Thoracic aorta (tissue), 2 donors: Measurements from ENCODE around the gene NRSN1. TPM values are rescaled to one million over a fixed set of nuclear protein-coding genes. Genes with fewer than 3 reads are reported as not detected.

ENCODE experiments used
- ATAC-seq: fragments of 150-250 bp; one replicate; pipeline ENCODE4 v1.8.0; 2017; ENCODE audit warnings: low read depth; ENCODE audit not compliant: insufficient number of reproducible peaks, low FRiP score
- DNase-seq: peaks from one replicate; pipeline ENCODE4 v3.0.0-alpha.2; 2020; ENCODE audit warnings: low spot score
- H3K27ac ChIP-seq, 2 donors: fragments of 200-600 bp; sonication (generic); 1 replicate in 1 of 2; 2 replicates in 1 of 2; pipeline ENCODE4 v1.5.1; 2016; ENCODE audit warnings: mild to moderate bottlenecking in 2 of 2, moderate library complexity in 2 of 2
- H3K27me3 ChIP-seq: fragments of 200-600 bp; sonication (generic); replicated peaks from 2 replicates; pipeline ENCODE4 v1.6.0; 2016; ENCODE audit warnings: mild to moderate bottlenecking; ENCODE audit not compliant: insufficient read depth
- H3K36me3 ChIP-seq: fragments of 200-600 bp; sonication (generic); one replicate; pipeline ENCODE4 v1.5.1; 2016
- H3K4me1 ChIP-seq, 2 donors: fragments of 200-600 bp; sonication (generic); 1 replicate in 1 of 2; 2 replicates in 1 of 2; pipeline versions ENCODE4 v1.5.1 to v1.6.0; 2016; ENCODE audit warnings: low read depth in 2 of 2, mild to moderate bottlenecking in 1 of 2; ENCODE audit not compliant: control insufficient read depth in 1 of 2
- H3K4me3 ChIP-seq: fragments of 200-600 bp; sonication (generic); 2 replicates; pipeline ENCODE4 v1.5.1; 2016; ENCODE audit warnings: mild to moderate bottlenecking
- H3K9me3 ChIP-seq: fragments of 200-600 bp; sonication (generic); 2 replicates; pipeline ENCODE4 v1.5.1; 2016
- CTCF ChIP-seq: fragments of 200-600 bp; sonication (generic); IDR thresholded peaks from one replicate; pipeline ENCODE4 v1.5.1; 2019; ENCODE audit warnings: antibody characterized with exemption
- total RNA-seq, 2 donors: library from RNA; depleted of rRNA; stranded (reverse); fragments of >200 nt; gene quantifications; one replicate each; pipeline versions ENCODE4 v1.1.0 to v1.2.3, GENCODE V29; 2016

Gene NRSN1
- total RNA-seq, 2 donors from 2014 or later, result not detected

GRCh38 chr6:24092407-24092806 is 33.6 kb upstream of the NRSN1 start:
- H3K9me3 ChIP-seq, result no peaks in the 10 kb centered on the region
- ATAC-seq, result no peak
- no peaks in the 10 kb centered on the region for H3K4me1 ChIP-seq
- H3K36me3 ChIP-seq, result no peaks in the 10 kb centered on the region
- no peaks in the 10 kb centered on the region for H3K27me3 ChIP-seq
- H3K27ac ChIP-seq, result no peak overlapping the region
- no peak overlapping the region for H3K4me3 ChIP-seq
- no peak for TF ChIP-seq CTCF
- DNase-seq, result no peak

- Histone ChIP-seq H3K9me3 (no peaks in the 10 kb centered on the region), H3K4me1 (no peaks in the 10 kb centered on the region), H3K27ac (no peak overlapping the region), H3K4me3 (no peak overlapping the region), H3K36me3 (no peaks in the 10 kb centered on the region), H3K27me3 (no peaks in the 10 kb centered on the region)
- DNase-seq, result no peak
- ATAC-seq, result no peak
- no peak for TF ChIP-seq CTCF
Measured at GRCh38 chr6:24093381-24093780, 32.6 kb upstream of the NRSN1 start.

- no peak overlapping the region for H3K27ac ChIP-seq
- no peak for TF ChIP-seq CTCF
Measured at GRCh38 chr6:24099181-24099580, 26.8 kb upstream of the NRSN1 start.

GRCh38 chr6:24100024-24100769 is 25.8 kb upstream of the NRSN1 start:
- no peak for TF ChIP-seq CTCF
- H3K9me3 ChIP-seq, result no peaks in the 10 kb centered on the region
- no peaks in the 10 kb centered on the region for H3K36me3 ChIP-seq
- no peaks in the 10 kb centered on the region for H3K27me3 ChIP-seq
- no peaks in the 10 kb centered on the region for H3K4me1 ChIP-seq
- ATAC-seq, result no peak
- DNase-seq, result no peak
- H3K27ac ChIP-seq, result no peak overlapping the region
- H3K4me3 ChIP-seq, result no peak overlapping the region

More at GRCh38 chr6:24099181-24099580, 26.8 kb upstream of the NRSN1 start:
- ATAC-seq (no peak), DNase-seq (no peak)
- H3K9me3 ChIP-seq, result no peaks in the 10 kb centered on the region
- no peaks in the 10 kb centered on the region for H3K36me3 ChIP-seq
- no peaks in the 10 kb centered on the region for H3K27me3 ChIP-seq
- H3K4me3 ChIP-seq, result no peak overlapping the region
- H3K4me1 ChIP-seq, result no peaks in the 10 kb centered on the region

- ATAC-seq, result no peak
- H3K4me3 ChIP-seq, result no peak overlapping the region
- no peaks in the 10 kb centered on the region for H3K36me3 ChIP-seq
- DNase-seq, result no peak
- no peaks in the 10 kb centered on the region for H3K27me3 ChIP-seq
- no peak for TF ChIP-seq CTCF
- no peaks in the 10 kb centered on the region for H3K4me1 ChIP-seq
- H3K27ac ChIP-seq, result no peak overlapping the region
- H3K9me3 ChIP-seq, result no peaks in the 10 kb centered on the region
Measured at GRCh38 chr6:24100770-24101155, 25.3 kb upstream of the NRSN1 start.
